Suprapubic skin (tissue), 4 donors: ENCODE measurements around the gene CABLES1.

Experiments
- CTCF ChIP-seq, 2 donors: fragments of 200-600 bp in 1 of 2; fragments of 450-650 bp in 1 of 2; sonication (generic) in 1 of 2; IDR thresholded peaks; one replicate each; pipeline ENCODE4 v1.5.1; 2016 to 2019; ENCODE audit warnings: antibody characterized with exemption in 2 of 2, mild to moderate bottlenecking in 1 of 2, moderate library complexity in 1 of 2
- EP300 ChIP-seq: sonication (generic); formaldehyde crosslinking; IDR thresholded peaks from one replicate; pipeline ENCODE4 v1.6.1; 2017; ENCODE audit warnings: antibody characterized with exemption
- POLR2A ChIP-seq, 2 donors: fragments of 450-650 bp; IDR thresholded peaks; one replicate each; pipeline ENCODE4 v1.6.1; 2017; ENCODE audit warnings: antibody characterized with exemption in 2 of 2, mild to moderate bottlenecking in 2 of 2, moderate library complexity in 2 of 2
- POLR2AphosphoS5 ChIP-seq, 3 donors: sonication (generic); formaldehyde crosslinking; IDR thresholded peaks; one replicate each; pipeline ENCODE4 v1.6.1; 2017; ENCODE audit warnings: antibody characterized with exemption in 3 of 3

GRCh38 chr18:23105581-23106219, 29.6 kb upstream of the CABLES1 start:
- TF ChIP-seq POLR2A (IDR thresholded peaks at IDR 0.05) (no peak), POLR2AphosphoS5 (IDR thresholded peaks at IDR 0.05) (no peak), CTCF (IDR thresholded peaks at IDR 0.05) (no peak), EP300 (no peak)
